Calu3 (cell line): ENCODE results near the gene RSRC2. TPM values are rescaled to one million over a fixed set of nuclear protein-coding genes. Genes with fewer than 3 reads are reported as not detected.

Source experiments
- BruUV-seq: library from RNA; stranded (reverse); fragments of 400-500 nt; replicated peaks from 2 replicates; lab custom pipeline; 2021; lab: Mats Ljungman, UMichigan
- CTCF ChIA-PET: fragments of 300-600 bp; sonication (Branson Sonifier 250); formaldehyde crosslinking; loops from one replicate; lab custom pipeline; 2022; ENCODE audit warnings: antibody characterized with exemption; lab: Charles Lee
- DNase-seq: peaks from one replicate; pipeline ENCODE4 v3.0.0; 2022
- H3K27ac Mint-ChIP-seq: one replicate; pipeline ENCODE4 v1.8.0; 2022; ENCODE audit warnings: mixed read lengths; ENCODE audit not compliant: unreplicated experiment
- H3K27me3 Mint-ChIP-seq: one replicate; pipeline ENCODE4 v1.8.0; 2022; ENCODE audit warnings: mixed read lengths; ENCODE audit not compliant: unreplicated experiment
- H3K36me3 Mint-ChIP-seq: one replicate; pipeline ENCODE4 v1.8.0; 2022; ENCODE audit warnings: mild to moderate bottlenecking, moderate library complexity, mixed read lengths; ENCODE audit not compliant: insufficient read depth, unreplicated experiment
- H3K4me1 Mint-ChIP-seq: one replicate; pipeline ENCODE4 v1.8.0; 2022; ENCODE audit warnings: mild to moderate bottlenecking, low read depth, mixed read lengths; ENCODE audit not compliant: unreplicated experiment
- H3K4me3 Mint-ChIP-seq: one replicate; pipeline ENCODE4 v1.8.0; 2022; ENCODE audit warnings: mild to moderate bottlenecking, low read depth, moderate library complexity, mixed read lengths; ENCODE audit not compliant: unreplicated experiment
- H3K9me3 Mint-ChIP-seq: one replicate; pipeline ENCODE4 v1.8.0; 2022; ENCODE audit warnings: low read depth, mixed read lengths; ENCODE audit not compliant: unreplicated experiment
- intact Hi-C: fragments of 100-400 bp; cut with micrococcal nuclease; formaldehyde crosslinking; loops from one replicate; pipeline ENCODE4 v1.10.0; 2022; ENCODE audit not compliant: unreplicated experiment
- total RNA-seq: library from RNA; stranded (reverse); gene quantifications from 2 replicates; pipeline ENCODE4 v1.2.3, GENCODE V29; 2022
- TF ChIP-seq, protein P1 (sequence below): fragments of 200-600 bp; IDR thresholded peaks from one replicate; pipeline ENCODE4 v1.8.0; 2022; ENCODE audit warnings: antibody characterized with exemption; ENCODE audit not compliant: unreplicated experiment

RSRC2 gene
- total RNA-seq, 1 experiment from 2014 or later: 86.9 TPM

DNA sequence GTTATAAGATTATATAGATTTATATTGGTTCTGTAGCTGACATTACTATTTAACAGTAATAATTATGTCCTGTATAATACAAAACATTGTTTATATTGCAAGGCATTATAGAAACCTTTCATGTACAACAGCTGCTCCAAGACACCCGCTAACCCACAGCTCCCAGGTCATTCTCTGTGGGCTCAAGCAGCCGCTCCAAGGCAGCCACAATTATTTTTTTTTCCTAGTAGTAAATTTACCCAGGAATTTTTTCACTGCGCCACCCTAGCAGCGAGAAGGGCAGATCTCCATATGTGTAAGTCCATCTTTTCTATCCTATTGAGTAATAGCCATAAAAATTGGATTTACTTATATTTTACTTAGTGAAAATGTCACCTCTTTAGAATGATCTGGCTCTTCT lies 36.6 kb upstream of the RSRC2 start:
- H3K27me3 Mint-ChIP-seq: no peaks in the 10 kb centered on the region
- no peaks in the 10 kb centered on the region for H3K4me1 Mint-ChIP-seq
- H3K27ac Mint-ChIP-seq: no peak overlapping the region
- CTCF ChIA-PET: no interaction called here
- H3K36me3 Mint-ChIP-seq: peaks cover 55% of the 10 kb centered on the region
- H3K4me3 Mint-ChIP-seq: no peak overlapping the region
- DNase-seq: no peak
- H3K9me3 Mint-ChIP-seq: no peaks in the 10 kb centered on the region
- no TSS peak for BruUV-seq
- TF ChIP-seq, protein P1, sequence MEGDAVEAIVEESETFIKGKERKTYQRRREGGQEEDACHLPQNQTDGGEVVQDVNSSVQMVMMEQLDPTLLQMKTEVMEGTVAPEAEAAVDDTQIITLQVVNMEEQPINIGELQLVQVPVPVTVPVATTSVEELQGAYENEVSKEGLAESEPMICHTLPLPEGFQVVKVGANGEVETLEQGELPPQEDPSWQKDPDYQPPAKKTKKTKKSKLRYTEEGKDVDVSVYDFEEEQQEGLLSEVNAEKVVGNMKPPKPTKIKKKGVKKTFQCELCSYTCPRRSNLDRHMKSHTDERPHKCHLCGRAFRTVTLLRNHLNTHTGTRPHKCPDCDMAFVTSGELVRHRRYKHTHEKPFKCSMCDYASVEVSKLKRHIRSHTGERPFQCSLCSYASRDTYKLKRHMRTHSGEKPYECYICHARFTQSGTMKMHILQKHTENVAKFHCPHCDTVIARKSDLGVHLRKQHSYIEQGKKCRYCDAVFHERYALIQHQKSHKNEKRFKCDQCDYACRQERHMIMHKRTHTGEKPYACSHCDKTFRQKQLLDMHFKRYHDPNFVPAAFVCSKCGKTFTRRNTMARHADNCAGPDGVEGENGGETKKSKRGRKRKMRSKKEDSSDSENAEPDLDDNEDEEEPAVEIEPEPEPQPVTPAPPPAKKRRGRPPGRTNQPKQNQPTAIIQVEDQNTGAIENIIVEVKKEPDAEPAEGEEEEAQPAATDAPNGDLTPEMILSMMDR: no peak
- intact Hi-C loops: no loop called here

DNA sequence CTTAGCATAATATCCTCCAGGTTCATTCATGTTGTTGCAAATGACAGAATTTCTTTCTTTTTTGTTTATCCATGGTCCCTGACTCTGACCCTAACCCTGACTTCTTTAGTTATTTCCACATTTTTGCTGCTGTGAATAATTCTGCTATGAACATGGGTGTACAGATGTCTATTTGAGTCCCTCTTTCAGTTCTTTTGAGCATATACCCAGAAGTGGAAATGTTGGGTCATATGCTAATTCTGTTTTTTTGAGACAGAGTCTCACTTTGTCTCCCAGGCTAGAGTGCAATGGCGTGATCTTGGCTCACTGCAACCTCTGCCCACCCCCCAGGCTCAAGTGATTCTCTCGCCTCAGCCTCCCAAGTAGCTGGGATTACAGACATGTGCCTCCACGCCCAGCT lies 33.4 kb upstream of the RSRC2 start:
- TF ChIP-seq, protein P1: no peak
- Mint-ChIP-seq H3K9me3 (no peaks in the 10 kb centered on the region), H3K27me3 (no peaks in the 10 kb centered on the region), H3K36me3 (peaks cover 43% of the 10 kb centered on the region), H3K4me1 (no peaks in the 10 kb centered on the region), H3K4me3 (no peak overlapping the region), H3K27ac (no peak overlapping the region)
- DNase-seq: no peak
- BruUV-seq: no TSS peak
- intact Hi-C loops: no loop called here
- CTCF ChIA-PET: no interaction called here

DNA sequence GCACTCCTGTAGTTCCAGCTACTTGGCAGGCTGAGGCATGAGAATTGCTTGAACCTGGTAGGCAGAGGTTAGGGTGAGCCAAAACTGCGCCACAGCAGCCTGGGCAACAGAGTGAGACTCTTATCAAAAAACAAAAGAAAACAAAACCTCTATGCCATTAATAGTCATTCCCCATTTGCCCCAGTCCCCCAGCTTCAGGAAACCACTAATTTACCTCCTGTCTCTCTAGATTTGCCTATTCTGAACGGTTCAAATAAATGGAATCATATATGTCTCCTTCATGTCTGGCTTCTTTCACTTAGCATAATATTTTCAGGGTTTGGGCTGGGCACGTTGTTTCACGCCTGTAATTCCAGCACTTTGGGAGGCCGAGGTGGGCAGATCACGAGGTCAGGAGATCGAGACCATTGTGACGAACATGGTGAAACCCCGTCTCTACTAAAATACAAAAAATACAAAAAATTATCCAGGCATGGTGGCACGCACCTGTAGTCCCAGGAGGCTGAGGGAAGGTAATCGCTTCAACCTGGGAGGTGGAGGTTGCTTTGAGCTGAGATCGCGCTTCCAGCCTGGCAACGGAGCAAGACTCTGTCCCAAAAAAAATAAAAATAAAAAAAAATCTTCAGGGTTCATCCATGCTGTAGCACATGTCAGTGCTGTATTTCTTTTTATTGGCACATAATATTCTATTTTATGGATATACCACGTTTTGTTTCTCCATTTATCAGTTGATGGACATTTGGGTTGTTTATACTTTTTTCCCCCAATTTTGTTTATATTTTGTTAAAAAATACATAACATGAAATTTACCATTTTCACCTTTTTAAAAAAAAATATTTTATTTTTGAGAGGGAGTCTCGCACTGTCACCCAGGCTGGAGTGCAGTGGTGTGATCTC lies 32.3 kb upstream of the RSRC2 start:
- intact Hi-C loops: no loop called here
- no peak overlapping the region for H3K4me3 Mint-ChIP-seq
- DNase-seq: no peak
- CTCF ChIA-PET: no interaction called here
- no peaks in the 10 kb centered on the region for H3K27me3 Mint-ChIP-seq
- no peaks in the 10 kb centered on the region for H3K9me3 Mint-ChIP-seq
- TF ChIP-seq, protein P1: no peak
- no peaks in the 10 kb centered on the region for H3K4me1 Mint-ChIP-seq
- BruUV-seq: no TSS peak
- H3K36me3 Mint-ChIP-seq: peaks cover 38% of the 10 kb centered on the region
- no peak overlapping the region for H3K27ac Mint-ChIP-seq

DNA sequence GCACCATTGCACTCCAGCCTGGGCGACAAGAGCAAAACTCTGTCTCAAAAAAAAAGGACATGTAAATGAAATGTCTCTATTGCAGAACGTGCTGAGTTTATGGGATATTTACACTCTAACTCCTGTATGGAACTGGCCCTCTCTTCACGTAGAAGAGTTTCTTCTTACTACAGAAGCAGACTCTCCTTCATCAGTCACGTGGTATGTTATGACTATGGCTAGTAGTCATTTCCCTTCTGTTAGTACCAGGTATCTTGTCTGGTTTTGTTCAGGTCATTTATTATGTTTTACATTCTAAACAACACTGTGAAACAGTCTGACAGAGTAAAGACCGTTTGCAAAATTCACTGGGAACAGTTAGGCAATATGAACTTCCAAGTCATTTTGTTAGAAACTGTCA lies 20.6 kb upstream of the RSRC2 start:
- no TSS peak for BruUV-seq
- H3K4me3 Mint-ChIP-seq: no peak overlapping the region
- CTCF ChIA-PET: interaction anchor here (1.5 kb wide), 1 partner anchor 41 kb away, joined by 3 read pairs; no protein-coding TSS in a partner anchor
- H3K4me1 Mint-ChIP-seq: no peaks in the 10 kb centered on the region
- peaks cover 42% of the 10 kb centered on the region for H3K36me3 Mint-ChIP-seq
- no peaks in the 10 kb centered on the region for H3K27me3 Mint-ChIP-seq
- intact Hi-C loops: no loop called here
- no peak for DNase-seq
- no peaks in the 10 kb centered on the region for H3K9me3 Mint-ChIP-seq
- TF ChIP-seq, protein P1: no peak
- no peak overlapping the region for H3K27ac Mint-ChIP-seq
